Naive thymus-derived CD4-positive, alpha-beta T cell (primary cell): ENCODE measurements around the gene UBA3. TPM values are rescaled to one million over a fixed set of nuclear protein-coding genes. Genes with fewer than 3 reads are reported as not detected.

Source experiments
- ATAC-seq: fragments of 150-1000 bp; cut with Tn5 transposase; 2 replicates; pipeline ENCODE4 v1.10.0; 2021; ENCODE audit warnings: mild to moderate bottlenecking, moderate library complexity
- CTCF ChIA-PET: fragments of 350-600 bp; sonication (Branson Sonifier 250); formaldehyde crosslinking; loops from one replicate; lab custom pipeline; 2021; ENCODE audit warnings: antibody characterized with exemption; lab: Charles Lee
- POLR2A ChIA-PET: fragments of 350-600 bp; sonication (Branson Sonifier 250); formaldehyde crosslinking; loops from one replicate; lab custom pipeline; 2021; ENCODE audit warnings: antibody characterized with exemption, inconsistent platforms; lab: Charles Lee
- DNase-seq, 9 donors: peaks; one replicate each; pipeline versions ENCODE4 v3.0.0 to v3.0.0-alpha.2; 2020 to 2022; ENCODE audit warnings: mixed read lengths in 1 of 9
- H3K27ac ChIP-seq: one replicate; pipeline ENCODE4 v1.7.0; 2013; ENCODE audit warnings: mild to moderate bottlenecking, low read depth, low read length, moderate library complexity
- H3K27me3 ChIP-seq, 2 donors: one replicate each; pipeline ENCODE4 v1.7.0; 2013; ENCODE audit warnings: low read length in 2 of 2, mild to moderate bottlenecking in 2 of 2, moderate library complexity in 2 of 2; ENCODE audit not compliant: control insufficient read depth in 2 of 2, insufficient read depth in 2 of 2
- H3K36me3 ChIP-seq, 3 experiments: 1 replicate in 2 of 3; 2 replicates in 1 of 3; pipeline ENCODE4 v1.7.0; 2013; ENCODE audit warnings: low read length in 3 of 3, mild to moderate bottlenecking in 3 of 3, moderate library complexity in 1 of 3; ENCODE audit not compliant: insufficient read depth in 3 of 3, control insufficient read depth in 2 of 3
- H3K4me1 ChIP-seq, 2 donors: one replicate each; pipeline ENCODE4 v1.7.0; 2013; ENCODE audit warnings: low read length in 2 of 2, mild to moderate bottlenecking in 2 of 2, moderate library complexity in 1 of 2; ENCODE audit not compliant: control insufficient read depth in 2 of 2, insufficient read depth in 2 of 2
- H3K4me3 ChIP-seq: 2 replicates; pipeline ENCODE4 v1.7.0; 2013; ENCODE audit warnings: mild to moderate bottlenecking, low read length
- H3K9me3 ChIP-seq, 3 experiments: 1 replicate in 2 of 3; 2 replicates in 1 of 3; pipeline ENCODE4 v1.7.0; 2013; ENCODE audit warnings: low read length in 3 of 3; ENCODE audit not compliant: control insufficient read depth in 2 of 3
- H3K27ac Mint-ChIP-seq, 9 donors: one replicate each; pipeline ENCODE4 v1.8.0; 2020 to 2022; ENCODE audit warnings: mixed read lengths in 9 of 9, mild to moderate bottlenecking in 8 of 9, moderate library complexity in 5 of 9, inconsistent platforms in 2 of 9
- H3K27me3 Mint-ChIP-seq, 5 donors: one replicate each; pipeline ENCODE4 v1.8.0; 2021 to 2022; ENCODE audit warnings: mixed read lengths in 5 of 5, mild to moderate bottlenecking in 1 of 5
- H3K36me3 Mint-ChIP-seq, 5 donors: one replicate each; pipeline ENCODE4 v1.8.0; 2020 to 2022; ENCODE audit warnings: mixed read lengths in 5 of 5, mild to moderate bottlenecking in 3 of 5, inconsistent platforms in 1 of 5
- H3K4me1 Mint-ChIP-seq, 7 donors: one replicate each; pipeline ENCODE4 v1.8.0; 2020 to 2022; ENCODE audit warnings: mixed read lengths in 7 of 7, mild to moderate bottlenecking in 3 of 7, inconsistent platforms in 1 of 7
- H3K4me3 Mint-ChIP-seq, 10 donors: one replicate each; pipeline ENCODE4 v1.8.0; 2020 to 2022; ENCODE audit warnings: mild to moderate bottlenecking in 10 of 10, mixed read lengths in 10 of 10, moderate library complexity in 6 of 10, inconsistent platforms in 2 of 10
- H3K9me3 Mint-ChIP-seq, 11 donors: one replicate each; pipeline ENCODE4 v1.8.0; 2020 to 2022; ENCODE audit warnings: mixed read lengths in 11 of 11, mild to moderate bottlenecking in 4 of 11, inconsistent platforms in 1 of 11, moderate library complexity in 1 of 11
- intact Hi-C, 2 donors: fragments of 100-400 bp; cut with micrococcal nuclease; formaldehyde crosslinking; loops; one replicate each; pipeline ENCODE4 v1.15.1; 2023
- polyA plus RNA-seq, 2 donors: library from polyadenylated mRNA; unstranded; fragments of 300-500 nt; fragmentation: Illumina TruSeq; gene quantifications; one replicate each; pipeline ENCODE4 v1.2.3, GENCODE V29; 2021
- total RNA-seq, 6 experiments: library from RNA in 5 of 6; stranded (reverse) in 5 of 6; gene quantifications; 1 replicate in 5 of 6; 2 replicates in 1 of 6; pipeline ENCODE4 v1.2.3 and lab custom pipeline; 2021 to 2026

UBA3 gene
- total and polyA plus RNA-seq, 7 experiments from 2014 or later = 36.6 to 120 (median 62.4) TPM

GRCh38 chr3:69091389-69092029 lies 11.3 kb upstream of the UBA3 start:
- intact Hi-C loops = loop anchor here (1.0 to 2.0 kb wide), 4 partner anchors 7 to 39 kb away; partner anchors contain the start of genes ARL6IP5 (in 2 of the 2) and TMF1 (in 2 of the 2)
- POLR2A ChIA-PET = interaction anchor here (0.7 to 6.7 kb wide), 8 partner anchors 8 to 79 kb away, joined by 3 to 96 read pairs (median 5); partner anchors contain the start of genes ARL6IP5, EOGT, TMF1 and UBA3
- ATAC-seq (peak; percentile 2), DNase-seq (no peak)
- H3K9me3 Mint-ChIP-seq = peaks cover 0 to 2% (median 0%) of the 10 kb centered on the region in 11 donors
- H3K9me3 ChIP-seq = no peaks in the 10 kb centered on the region
- H3K36me3 Mint-ChIP-seq = peaks cover 0 to 59% (median 19%) of the 10 kb centered on the region in 5 donors
- H3K27ac ChIP-seq = peak overlapping the region; percentile 76
- H3K27me3 Mint-ChIP-seq = no peaks in the 10 kb centered on the region
- peaks cover 73 to 80% of the 10 kb centered on the region in 2 donors for H3K4me1 ChIP-seq
- H3K4me3 ChIP-seq = peak overlapping the region; percentile 40
- no peaks in the 10 kb centered on the region for H3K27me3 ChIP-seq
- CTCF ChIA-PET = interaction anchor here (1.2 to 3.2 kb wide), 2 partner anchors 29 to 32 kb away, joined by 3 to 12 read pairs; no protein-coding TSS in a partner anchor
- H3K27ac Mint-ChIP-seq = peak overlapping the region; percentile 90 to 98 (median 93)
- H3K4me1 Mint-ChIP-seq = peaks cover 60 to 87% (median 81%) of the 10 kb centered on the region in 7 donors
- H3K36me3 ChIP-seq = no peaks in the 10 kb centered on the region
- peak overlapping the region; percentile 70 to 94 (median 79) for H3K4me3 Mint-ChIP-seq

GRCh38 chr3:69090021-69090420 lies 9.9 kb upstream of the UBA3 start:
- no peaks in the 10 kb centered on the region for H3K27me3 ChIP-seq
- Mint-ChIP-seq H3K36me3 (peaks cover 0 to 63% (median 19%) of the 10 kb centered on the region in 5 donors), H3K4me1 (peaks cover 55 to 74% (median 69%) of the 10 kb centered on the region in 7 donors), H3K9me3 (no peaks in the 10 kb centered on the region), H3K27me3 (no peaks in the 10 kb centered on the region), H3K4me3 (peak overlapping the region; percentile 66 to 98 (median 90)), H3K27ac (peak overlapping the region; percentile 78 to 98 (median 85))
- ChIA-PET POLR2A (interaction anchor here (0.9 to 6.7 kb wide), 3 partner anchors 7 to 44 kb away, joined by 3 to 96 read pairs (median 4); partner anchors contain the start of genes ARL6IP5 and UBA3), CTCF (interaction anchor here (0.7 to 3.2 kb wide), 2 partner anchors 9 to 31 kb away, joined by 3 to 12 read pairs; no protein-coding TSS in a partner anchor)
- no peak for ATAC-seq
- intact Hi-C loops = no loop called here
- DNase-seq = no peak
- H3K36me3 ChIP-seq = peaks cover 0 to 3% (median 0%) of the 10 kb centered on the region in 3 experiments
- H3K27ac ChIP-seq = peak overlapping the region; percentile 76
- no peak overlapping the region for H3K4me3 ChIP-seq
- no peaks in the 10 kb centered on the region for H3K9me3 ChIP-seq
- H3K4me1 ChIP-seq = peaks cover 62 to 67% of the 10 kb centered on the region in 2 donors

- Mint-ChIP-seq H3K27me3 (no peaks in the 10 kb centered on the region), H3K9me3 (peaks cover 0 to 2% (median 0%) of the 10 kb centered on the region in 11 donors), H3K27ac (peak overlapping the region; percentile 80 to 98 (median 86)), H3K36me3 (peaks cover 0 to 51% (median 17%) of the 10 kb centered on the region in 5 donors), H3K4me1 (peaks cover 51 to 73% (median 66%) of the 10 kb centered on the region in 7 donors), H3K4me3 (peak overlapping the region; percentile 76 to 98 (median 92))
- ATAC-seq = no peak
- H3K9me3 ChIP-seq = no peaks in the 10 kb centered on the region
- peak overlapping the region; percentile 76 for H3K27ac ChIP-seq
- ChIA-PET CTCF (no interaction called here), POLR2A (interaction anchor here (0.6 to 1.6 kb wide), 5 partner anchors 18 to 37 kb away, joined by 3 to 8 read pairs (median 3); partner anchors contain the start of gene TMF1)
- intact Hi-C loops = loop anchor here in 1 of 2 donors (10.0 kb wide), 1 partner anchor 1977 kb away; no protein-coding TSS in a partner anchor
- H3K27me3 ChIP-seq = no peaks in the 10 kb centered on the region
- DNase-seq = no peak
- H3K4me1 ChIP-seq = peaks cover 57 to 64% of the 10 kb centered on the region in 2 donors
- peak overlapping the region; percentile 12 for H3K4me3 ChIP-seq
- H3K36me3 ChIP-seq = peaks cover 0 to 5% (median 0%) of the 10 kb centered on the region in 3 experiments
These were observed 7.9 kb upstream of the UBA3 start for GRCh38 chr3:69088063-69088462.

GRCh38 chr3:69087030-69087791 lies 7.0 kb upstream of the UBA3 start:
- Histone ChIP-seq H3K9me3 (no peaks in the 10 kb centered on the region), H3K4me1 (peaks cover 61 to 64% of the 10 kb centered on the region in 2 donors), H3K27me3 (no peaks in the 10 kb centered on the region), H3K27ac (peak overlapping the region; percentile 76), H3K4me3 (peak overlapping the region; percentile 46), H3K36me3 (peaks cover 0 to 5% (median 0%) of the 10 kb centered on the region in 3 experiments)
- CTCF ChIA-PET = interaction anchor here (0.6 kb wide), 1 partner anchor 205 kb away, joined by 8 read pairs; no protein-coding TSS in a partner anchor
- intact Hi-C loops = loop anchor here in 1 of 2 donors (2.0 to 10.0 kb wide), 2 partner anchors 112 to 1978 kb away; no protein-coding TSS in a partner anchor
- peaks cover 0 to 49% (median 17%) of the 10 kb centered on the region in 5 donors for H3K36me3 Mint-ChIP-seq
- H3K27ac Mint-ChIP-seq = peak overlapping the region; percentile 54 to 98 (median 84)
- ATAC-seq (no peak), DNase-seq (no peak)
- no peaks in the 10 kb centered on the region for H3K27me3 Mint-ChIP-seq
- peaks cover 52 to 74% (median 66%) of the 10 kb centered on the region in 7 donors for H3K4me1 Mint-ChIP-seq
- POLR2A ChIA-PET = interaction anchor here (0.6 to 10.9 kb wide), 7 partner anchors 6 to 35 kb away, joined by 3 to 103 read pairs (median 4); partner anchors contain the start of gene TMF1
- H3K4me3 Mint-ChIP-seq = peak overlapping the region; percentile 87 to 99 (median 94)
- H3K9me3 Mint-ChIP-seq = peaks cover 0 to 2% (median 0%) of the 10 kb centered on the region in 11 donors

GRCh38 chr3:69085833-69086722 lies 5.9 kb upstream of the UBA3 start:
- DNase-seq = peak in 5 of 9 donors; percentile 27 to 62 (median 40)
- Histone ChIP-seq H3K4me3 (peak overlapping the region; percentile 89), H3K27ac (peak overlapping the region; percentile 76), H3K36me3 (peaks cover 0 to 5% (median 0%) of the 10 kb centered on the region in 3 experiments), H3K9me3 (no peaks in the 10 kb centered on the region), H3K4me1 (peaks cover 62 to 64% of the 10 kb centered on the region in 2 donors), H3K27me3 (no peaks in the 10 kb centered on the region)
- no peak for ATAC-seq
- Mint-ChIP-seq H3K9me3 (peaks cover 0 to 2% (median 0%) of the 10 kb centered on the region in 11 donors), H3K27me3 (no peaks in the 10 kb centered on the region), H3K36me3 (peaks cover 0 to 44% (median 17%) of the 10 kb centered on the region in 5 donors), H3K27ac (peak overlapping the region; percentile 92 to 99 (median 98)), H3K4me1 (peaks cover 54 to 76% (median 68%) of the 10 kb centered on the region in 7 donors), H3K4me3 (peak overlapping the region; percentile 88 to 99 (median 97))
- ChIA-PET CTCF (no interaction called here), POLR2A (interaction anchor here (0.9 to 10.9 kb wide), 9 partner anchors 7 to 65 kb away, joined by 3 to 103 read pairs (median 4); partner anchors contain the start of gene TMF1)
- intact Hi-C loops = loop anchor here (2.0 to 10.0 kb wide), 3 partner anchors 113 to 1979 kb away; partner anchors contain the start of gene SUCLG2 (in 1 of the 2)
